Suppressor macrophage treated with lipopolysaccharide for 4 hours (primary cell): ENCODE results near the gene EXOC2.

Experiments
- DNase-seq: peaks from one replicate; pipeline ENCODE4 v3.0.0-alpha.2; 2020

EXOC2 gene

GRCh38 chr6:437037-437392 is 255.9 kb downstream of the EXOC2 start:
- no peak for DNase-seq

GRCh38 chr6:436308-437036 is 256.5 kb downstream of the EXOC2 start:
- DNase-seq: no peak

DNA sequence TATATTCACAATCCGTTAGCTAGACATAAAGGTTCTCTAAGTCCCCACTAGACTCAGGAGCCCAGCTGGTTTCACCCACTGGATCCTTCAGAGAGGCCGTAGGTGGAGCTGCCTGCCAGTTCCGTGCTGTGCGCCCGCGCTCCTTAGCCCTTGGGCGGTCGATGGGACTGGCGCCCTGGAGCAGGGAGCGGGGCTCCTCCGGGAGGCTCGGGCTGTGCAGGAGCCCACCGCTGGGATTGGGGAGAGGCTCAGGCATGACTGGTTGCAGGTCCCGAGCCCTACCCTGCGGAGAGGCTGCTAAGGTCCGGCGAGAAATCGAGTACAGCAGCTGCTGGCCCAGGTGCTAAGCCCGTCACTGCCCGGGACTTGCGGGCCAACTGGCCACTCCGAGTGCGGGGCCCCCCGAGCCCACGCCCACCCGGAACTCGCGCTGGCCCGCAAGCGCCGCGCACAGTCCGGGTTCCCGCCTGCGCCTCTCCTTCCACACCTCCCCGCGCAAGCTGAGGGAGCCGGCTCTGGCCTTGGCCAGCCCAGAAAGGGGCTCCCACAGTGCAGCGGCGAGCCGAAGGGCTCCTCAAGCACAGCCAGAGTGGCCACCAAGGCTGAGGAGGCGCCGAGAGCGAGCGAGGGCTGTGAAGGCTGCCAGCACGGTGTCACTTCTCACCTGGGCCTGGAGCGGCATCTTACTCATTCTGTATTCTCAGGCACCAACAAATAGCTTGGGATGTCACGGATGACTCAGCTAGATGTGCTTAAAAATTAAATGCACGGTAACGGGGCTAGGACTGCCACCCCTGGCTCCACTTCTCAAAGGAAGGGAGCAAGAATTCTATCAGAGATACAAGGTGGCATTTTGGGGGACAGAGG is 257.3 kb downstream of the EXOC2 start:
- DNase-seq: no peak
